Adrenal gland (tissue), 19 donors: ENCODE data around the gene AIF1. TPM values are rescaled to one million over a fixed set of nuclear protein-coding genes. Genes with fewer than 3 reads are reported as not detected.

ENCODE experiments used
- DNase-seq, 7 donors: peaks; one replicate each; pipeline ENCODE4 v3.0.0-alpha.2; 2019 to 2020
- H3K27ac ChIP-seq, 5 donors: fragments of 200-600 bp; sonication (generic) in 4 of 5; 1 replicate in 3 of 5; 2 replicates in 2 of 5; pipeline versions ENCODE4 v1.5.1 to v1.8.0; 2016 to 2020; ENCODE audit warnings: mild to moderate bottlenecking in 1 of 5
- H3K27me3 ChIP-seq: fragments of 200-600 bp; 2 replicates; pipeline ENCODE4 v1.8.0; 2021
- H3K36me3 ChIP-seq, 2 donors: fragments of 200-600 bp; replicated peaks in 1 of 2; 1 replicate in 1 of 2; 2 replicates in 1 of 2; pipeline versions ENCODE4 v1.5.1 to v1.8.0; 2018 to 2022
- H3K4me1 ChIP-seq, 2 donors: fragments of 200-600 bp; replicated peaks in 1 of 2; 1 replicate in 1 of 2; 2 replicates in 1 of 2; pipeline versions ENCODE4 v1.5.1 to v1.8.0; 2018 to 2021
- H3K4me3 ChIP-seq, 4 donors: fragments of 200-600 bp; sonication (generic) in 3 of 4; one replicate each; pipeline ENCODE4 v1.5.1; 2016 to 2018
- H3K9me3 ChIP-seq, 3 donors: fragments of 200-600 bp; sonication (generic) in 1 of 3; replicated peaks in 1 of 3; 1 replicate in 2 of 3; 2 replicates in 1 of 3; pipeline versions ENCODE4 v1.5.1 to v1.8.0; 2016 to 2021
- POLR2A ChIP-seq, 2 donors: fragments of 450-650 bp; IDR thresholded peaks; one replicate each; pipeline ENCODE4 v1.6.1; 2017; ENCODE audit warnings: antibody characterized with exemption in 2 of 2, mild to moderate bottlenecking in 2 of 2, moderate library complexity in 1 of 2
- WGBS, 4 donors: extraction: QIAGEN DNeasy Blood & Tissue Kit in 2 of 4; methylation state at CpG; one replicate each; pipeline versions ENCODE4 v1.1.5 to v1.1.7; 2013 to 2017; 5-methylcytosine and 5-hydroxymethylcytosine counted together
- intact Hi-C, 2 donors: fragments of 100-400 bp; cut with DNase I; formaldehyde crosslinking; loops; one replicate each; pipeline versions ENCODE4 v1.14.1 to v1.15.0; 2022 to 2023
- long read RNA-seq, 10 donors: library from polyadenylated mRNA in 3 of 10; unstranded in 2 of 10; stranded (forward) in 1 of 10; transcript quantifications; one replicate each; pipeline ENCODE4 v2.0.0 and lab custom pipeline, GENCODE V29; 2021 to 2026
- polyA plus RNA-seq, 3 donors: library from polyadenylated mRNA; stranded (reverse); fragments of 200-250 nt in 2 of 3; fragments of 350-450 nt in 1 of 3; fragmentation: Illumina TruSeq in 1 of 3; extraction: RNeasy Lipid Tissue Mini Kit (QIAGEN cat#74804) in 1 of 3; gene quantifications; one replicate each; pipeline ENCODE4 v1.2.3, GENCODE V29; 2013 to 2014
- total RNA-seq, 9 donors: library from RNA; depleted of rRNA in 4 of 9; stranded (reverse); fragments of >200 nt in 4 of 9; fragments of 120-200 nt in 1 of 9; fragmentation: NEBNext Ultra II Directional in 1 of 9; extraction: Animal tissue kit (Norgen Biotek cat#: 25700) in 1 of 9; gene quantifications; one replicate each; pipeline versions ENCODE4 v1.1.0 to v1.2.4, GENCODE V29; 2013 to 2023
- TF ChIP-seq, protein P1 (sequence below), 6 experiments: fragments of 450-650 bp in 4 of 6; fragments of 200-600 bp in 2 of 6; sonication (generic) in 1 of 6; IDR thresholded peaks; 1 replicate in 5 of 6; 2 replicates in 1 of 6; pipeline versions ENCODE4 v1.5.1 to v1.8.0; 2016 to 2021; ENCODE audit warnings: antibody characterized with exemption in 6 of 6, mild to moderate bottlenecking in 2 of 6, moderate library complexity in 1 of 6
- donor health status: healthy with polysubstance abuse.
- donor health status: Bipolar disorder and iron deficiency.
- donor health status: DM: yes; HTN: yes; CAD: no.
- donor health status: DM: no; HTN: no; CAD: no.
- donor health status: DM: no; HTN: no; CAD: no.
- donor health status: DM: yes; HTN: yes; CAD: no.

AIF1 gene
- total RNA-seq: 100 to 1,000 TPM in 1 of 9 donors, 10 to 100 TPM in 8; 15.3 to 104 (median 64.7) TPM
- polyA plus RNA-seq: 10 to 100 TPM; 61.4 to 81.6 (median 73.0) TPM
- long read RNA-seq, donor 1, partial matches to known transcripts: 0 of 4 reads
- long read RNA-seq, donor 1, other reads (novel, unspliced or antisense): 0 of 4 reads
- long read RNA-seq, donor 2, transcript AIF1-203 (6 exons, 711 nt): major isoform, 9 of 19 reads
- long read RNA-seq, donor 2, partial matches to known transcripts: 7 of 19 reads
- long read RNA-seq, donor 2, other reads (novel, unspliced or antisense): 0 of 19 reads
- long read RNA-seq, donor 3, partial matches to known transcripts: 0 of 1 reads
- long read RNA-seq, donor 3, other reads (novel, unspliced or antisense): 0 of 1 reads
- long read RNA-seq, donor 4, transcript AIF1-203 (6 exons, 711 nt): major isoform, 50 of 91 reads
- long read RNA-seq, donor 4, partial matches to known transcripts: 33 of 91 reads
- long read RNA-seq, donor 4, other reads (novel, unspliced or antisense): 5 of 91 reads
- long read RNA-seq, donor 5, transcript AIF1-201 (6 exons, 607 nt): minor isoform, 12 of 82 reads
- long read RNA-seq, donor 5, transcript AIF1-203 (6 exons, 711 nt): major isoform, 52 of 82 reads
- long read RNA-seq, donor 5, partial matches to known transcripts: 1 of 82 reads
- long read RNA-seq, donor 5, other reads (novel, unspliced or antisense): 14 of 82 reads
- long read RNA-seq, donor 6, transcript AIF1-203 (6 exons, 711 nt): major isoform, 30 of 82 reads
- long read RNA-seq, donor 6, partial matches to known transcripts: 46 of 82 reads
- long read RNA-seq, donor 6, other reads (novel, unspliced or antisense): 2 of 82 reads
- long read RNA-seq, donor 7, transcript AIF1-203 (6 exons, 711 nt): major isoform, 5 of 6 reads
- long read RNA-seq, donor 7, partial matches to known transcripts: 0 of 6 reads
- long read RNA-seq, donor 7, other reads (novel, unspliced or antisense): 0 of 6 reads
- long read RNA-seq, donor 8, partial matches to known transcripts: 6 of 9 reads
- long read RNA-seq, donor 8, other reads (novel, unspliced or antisense): 0 of 9 reads
- long read RNA-seq, donor 9, partial matches to known transcripts: 5 of 10 reads
- long read RNA-seq, donor 9, other reads (novel, unspliced or antisense): 0 of 10 reads
- long read RNA-seq, donor 10, transcript AIF1-201 (6 exons, 607 nt): major isoform, 5 of 11 reads
- long read RNA-seq, donor 10, transcript AIF1-203 (6 exons, 711 nt): major isoform, 5 of 11 reads
- long read RNA-seq, donor 10, partial matches to known transcripts: 0 of 11 reads
- long read RNA-seq, donor 10, other reads (novel, unspliced or antisense): 0 of 11 reads

DNA sequence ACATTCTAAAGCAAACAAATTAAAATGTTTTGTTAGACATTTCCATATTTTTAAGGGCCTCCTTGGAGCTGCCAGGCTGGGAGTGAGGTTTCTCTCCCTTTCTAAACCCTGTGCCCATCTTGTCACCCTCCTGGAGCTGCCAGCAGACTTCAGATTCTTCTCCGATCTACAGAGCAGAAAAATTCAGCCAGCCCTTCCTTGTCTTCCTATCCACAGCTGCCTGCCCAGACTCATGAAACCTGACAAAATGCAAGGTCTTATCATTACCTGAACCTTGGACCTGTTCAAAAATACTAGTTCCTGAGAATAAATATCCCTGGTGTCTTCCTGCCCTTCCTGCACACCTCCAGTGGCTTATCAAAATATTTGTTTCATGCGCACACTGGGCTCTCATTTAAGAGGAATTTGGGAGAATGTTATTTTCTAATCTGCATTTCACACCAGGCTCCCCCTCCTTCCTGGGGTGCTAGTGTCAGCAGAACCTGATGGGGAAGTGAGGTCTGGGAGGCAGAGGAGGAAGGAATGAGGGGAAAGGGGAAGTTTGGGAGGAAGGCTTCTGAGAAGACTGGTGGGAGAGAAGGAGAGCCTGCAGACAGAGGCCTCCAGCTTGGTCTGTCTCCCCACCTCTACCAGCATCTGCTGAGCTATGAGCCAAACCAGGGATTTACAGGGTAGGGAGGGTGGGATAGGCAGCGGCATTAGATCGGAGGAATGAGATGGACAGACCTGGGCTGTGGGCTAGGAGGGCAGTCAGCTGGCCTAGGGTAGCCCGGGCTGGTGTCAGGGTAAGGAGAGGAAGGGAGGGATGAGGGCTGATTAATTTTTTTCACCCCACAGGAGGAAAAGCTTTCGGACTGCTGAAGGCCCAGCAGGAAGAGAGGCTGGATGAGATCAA, at the start of gene AIF1:
TSS of gene AIF1 (plus strand) at position 551 of the 895 bp plus-strand sequence. CDS start at position 647, 96 bp downstream.
- H3K27ac ChIP-seq: peak within 1 kb of the TSS in 2 of 5 donors; percentile 41 to 72
- no peaks in the 10 kb centered on the region for H3K27me3 ChIP-seq
- H3K4me1 ChIP-seq: peaks cover 0 to 5% of the 10 kb centered on the region in 2 donors
- 53 to 75% (median 65%) methylated on average over 6 of the region's 6 CpGs for WGBS, 4 donors
- TF ChIP-seq POLR2A (IDR thresholded peaks at IDR 0.05): no peak
- TF ChIP-seq, protein P1, sequence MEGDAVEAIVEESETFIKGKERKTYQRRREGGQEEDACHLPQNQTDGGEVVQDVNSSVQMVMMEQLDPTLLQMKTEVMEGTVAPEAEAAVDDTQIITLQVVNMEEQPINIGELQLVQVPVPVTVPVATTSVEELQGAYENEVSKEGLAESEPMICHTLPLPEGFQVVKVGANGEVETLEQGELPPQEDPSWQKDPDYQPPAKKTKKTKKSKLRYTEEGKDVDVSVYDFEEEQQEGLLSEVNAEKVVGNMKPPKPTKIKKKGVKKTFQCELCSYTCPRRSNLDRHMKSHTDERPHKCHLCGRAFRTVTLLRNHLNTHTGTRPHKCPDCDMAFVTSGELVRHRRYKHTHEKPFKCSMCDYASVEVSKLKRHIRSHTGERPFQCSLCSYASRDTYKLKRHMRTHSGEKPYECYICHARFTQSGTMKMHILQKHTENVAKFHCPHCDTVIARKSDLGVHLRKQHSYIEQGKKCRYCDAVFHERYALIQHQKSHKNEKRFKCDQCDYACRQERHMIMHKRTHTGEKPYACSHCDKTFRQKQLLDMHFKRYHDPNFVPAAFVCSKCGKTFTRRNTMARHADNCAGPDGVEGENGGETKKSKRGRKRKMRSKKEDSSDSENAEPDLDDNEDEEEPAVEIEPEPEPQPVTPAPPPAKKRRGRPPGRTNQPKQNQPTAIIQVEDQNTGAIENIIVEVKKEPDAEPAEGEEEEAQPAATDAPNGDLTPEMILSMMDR (IDR thresholded peaks at IDR 0.05): no peak
- DNase-seq: no peak
- H3K9me3 ChIP-seq: no peaks in the 10 kb centered on the region
- H3K4me3 ChIP-seq: peak within 1 kb of the TSS in 1 of 4 donors; percentile 32
- intact Hi-C loops: no loop called here
- no peaks in the 10 kb centered on the region for H3K36me3 ChIP-seq

GRCh38 chr6:31567531-31568370, 47.3 kb upstream of the AIF1 start:
- no peaks in the 10 kb centered on the region for H3K4me1 ChIP-seq
- no peaks in the 10 kb centered on the region for H3K36me3 ChIP-seq
- H3K4me3 ChIP-seq: no peak overlapping the region
- H3K9me3 ChIP-seq: no peaks in the 10 kb centered on the region
- 39 to 53% (median 46%) methylated on average over 9 of the region's 9 CpGs for WGBS, 4 donors
- intact Hi-C loops: no loop called here
- H3K27me3 ChIP-seq: no peaks in the 10 kb centered on the region
- H3K27ac ChIP-seq: no peak overlapping the region
- TF ChIP-seq, protein P1 (IDR thresholded peaks at IDR 0.05): no peak
- TF ChIP-seq POLR2A (IDR thresholded peaks at IDR 0.05): no peak
- DNase-seq: no peak

DNA sequence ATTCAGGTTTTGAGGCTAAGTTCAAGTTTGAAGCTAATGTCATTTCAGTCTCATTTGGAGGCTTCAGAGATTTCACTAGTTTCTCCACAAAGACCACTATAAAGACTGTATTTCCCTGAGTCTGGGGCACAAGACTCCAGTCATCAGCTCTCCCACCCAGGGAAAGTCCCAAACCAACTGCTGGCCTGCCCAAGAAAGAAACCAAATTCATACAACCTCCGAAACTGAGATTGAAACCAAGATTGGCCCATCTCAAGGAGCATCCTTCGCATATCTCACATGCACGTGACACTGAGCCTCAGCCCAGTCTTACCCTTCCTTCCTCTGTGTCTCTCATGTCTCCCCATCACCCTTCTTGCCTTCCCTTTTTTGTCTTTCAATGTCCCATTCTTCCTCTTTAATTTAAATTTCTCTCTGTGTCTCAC, 46.5 kb upstream of the AIF1 start:
- peak in 1 of 7 donors; percentile 38 for DNase-seq
- no peaks in the 10 kb centered on the region for H3K4me1 ChIP-seq

More for the DNA sequence above, 46.5 kb upstream of the AIF1 start:
- intact Hi-C loops: no loop called here
- TF ChIP-seq, protein P1 (IDR thresholded peaks at IDR 0.05): no peak
- no peak for TF ChIP-seq POLR2A (IDR thresholded peaks at IDR 0.05)
- H3K27me3 ChIP-seq: no peaks in the 10 kb centered on the region
- H3K9me3 ChIP-seq: no peaks in the 10 kb centered on the region
- 57 to 76% (median 63%) methylated on average over 3 of the region's 3 CpGs for WGBS, 4 donors
- no peak overlapping the region for H3K4me3 ChIP-seq
- no peaks in the 10 kb centered on the region for H3K36me3 ChIP-seq
- H3K27ac ChIP-seq: no peak overlapping the region
